ENCODE measurements around the gene KPNA6.
A peak's percentile ranks its signal among the peaks of the same experiment; 100 is the strongest.
"Not testable (repeated sequence)": the region's sequence is repeated elsewhere in the genome, so short reads cannot be mapped to it uniquely, and the experiment has no call there.

- not testable (repeated sequence) for TF ChIP-seq CTCF (IDR thresholded peaks at IDR 0.05; ENCODE audit: insufficient read depth, low read length); REST (IDR thresholded peaks at IDR 0.05; ENCODE audit: insufficient replicate concordance, low read depth)
- TF ChIP-seq POLR2AphosphoS5 (IDR thresholded peaks at IDR 0.05; ENCODE audit: low read depth), result peak; percentile 28; the same call in 1 of the 2 replicates
Observed at GRCh38 chr1:32065613-32066488, 42.0 kb upstream of the KPNA6 start.
